Inflammatory macrophage (primary cell): ENCODE data around the gene HAUS7.

Source experiments
- DNase-seq, 2 donors: peaks; one replicate each; pipeline ENCODE4 v3.0.0-alpha.2; 2020 to 2022

Gene HAUS7

GRCh38 chrX:153434801-153435200 lies 35.6 kb downstream of the HAUS7 start:
- no peak for DNase-seq

DNA sequence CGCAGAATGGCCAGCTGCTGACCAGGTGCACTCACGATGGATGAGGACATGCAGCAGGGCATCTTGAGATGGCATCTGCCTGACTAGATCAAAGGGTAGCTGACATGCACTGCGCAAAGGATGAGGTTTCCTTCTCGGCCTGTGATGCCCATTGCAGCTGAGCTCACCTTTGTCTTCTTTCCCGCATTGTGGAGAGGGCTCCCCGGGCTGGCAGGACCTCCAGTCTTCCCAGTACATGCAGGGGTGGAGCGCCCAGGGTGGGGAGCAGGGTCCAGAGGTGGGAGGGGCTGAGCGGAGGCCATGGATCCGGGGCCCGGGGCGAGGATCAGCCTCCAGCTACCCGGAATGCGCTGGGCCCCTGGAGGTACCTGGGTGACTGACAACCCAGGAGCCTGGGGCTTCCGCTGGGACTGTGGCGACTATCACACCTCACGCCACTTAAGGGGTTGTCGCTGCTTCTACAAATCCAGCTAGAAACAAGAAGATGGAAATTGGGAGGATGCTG lies 36.5 kb downstream of the HAUS7 start:
- no peak for DNase-seq

DNA sequence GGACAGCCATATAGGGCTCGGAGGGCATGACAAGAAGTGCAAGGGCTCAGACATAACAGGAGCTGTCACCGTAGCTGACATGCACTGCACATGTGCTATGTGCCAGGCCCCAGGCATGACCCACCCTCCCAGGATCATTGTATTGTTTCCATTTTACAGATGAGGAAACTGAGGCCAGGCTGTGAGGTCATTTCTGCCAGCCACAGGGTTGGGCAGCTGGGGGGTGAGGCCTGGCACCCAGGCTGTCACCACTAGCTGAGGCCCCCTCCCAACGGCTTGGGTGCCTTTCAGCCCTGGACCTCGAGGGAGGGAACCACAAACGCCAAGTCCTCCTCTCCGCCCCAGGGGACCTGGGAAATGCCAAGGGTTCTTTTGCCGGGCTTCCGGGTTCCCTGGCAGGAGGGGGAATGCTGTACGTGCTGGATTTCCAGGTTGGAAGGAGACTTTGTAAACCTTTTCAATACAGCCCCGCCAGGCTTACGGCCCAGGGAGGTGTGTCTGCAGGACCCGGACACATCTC lies 37.2 kb downstream of the HAUS7 start:
- no peak for DNase-seq

- DNase-seq: no peak
Measured at GRCh38 chrX:153430796-153431195, 39.6 kb downstream of the HAUS7 start.

DNA sequence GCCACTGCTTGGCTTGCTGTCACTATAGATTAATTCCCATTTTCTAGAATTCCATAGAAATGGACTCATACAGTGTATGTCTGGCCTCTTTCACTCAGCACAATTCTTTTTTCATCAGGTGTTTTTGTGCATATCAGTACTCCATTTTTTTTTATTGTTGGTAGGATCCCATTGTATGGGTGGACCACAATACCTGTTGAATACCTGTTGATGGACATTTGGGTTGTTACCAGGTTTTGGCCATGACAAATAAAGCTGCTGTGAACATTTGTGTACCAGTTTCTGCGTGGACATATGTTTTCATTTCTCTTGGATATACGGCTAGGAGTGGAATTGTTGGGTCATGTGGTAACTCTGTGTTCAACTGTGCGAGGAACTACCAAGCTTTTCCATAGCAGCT lies 44.2 kb downstream of the HAUS7 start:
- no peak for DNase-seq

- peak; percentile 7 to 29 for DNase-seq
Measured at GRCh38 chrX:153423652-153424051, 46.7 kb downstream of the HAUS7 start.

DNA sequence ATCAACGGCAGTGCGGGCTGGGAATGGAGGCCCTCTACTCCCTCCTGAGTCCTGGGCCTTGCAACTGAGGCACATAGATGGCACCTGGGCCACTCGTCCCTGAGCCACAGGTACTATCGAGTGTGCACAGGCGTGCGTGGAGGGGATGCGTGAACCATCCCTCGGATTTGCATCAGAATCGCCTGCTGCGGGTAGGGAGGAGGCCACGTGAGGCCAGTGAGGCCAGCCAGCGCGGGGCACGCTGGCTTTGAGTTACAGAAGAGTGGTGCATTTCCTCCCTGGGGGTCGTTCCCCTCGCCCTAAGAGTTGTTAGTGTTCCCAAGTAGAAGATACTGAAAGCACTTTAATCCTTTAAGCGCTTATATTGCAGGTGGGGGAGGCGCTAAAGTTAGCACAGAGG lies 48.5 kb downstream of the HAUS7 start:
- no peak for DNase-seq

- no peak for DNase-seq
Measured at GRCh38 chrX:153420851-153421599, 49.4 kb downstream of the HAUS7 start.

DNA sequence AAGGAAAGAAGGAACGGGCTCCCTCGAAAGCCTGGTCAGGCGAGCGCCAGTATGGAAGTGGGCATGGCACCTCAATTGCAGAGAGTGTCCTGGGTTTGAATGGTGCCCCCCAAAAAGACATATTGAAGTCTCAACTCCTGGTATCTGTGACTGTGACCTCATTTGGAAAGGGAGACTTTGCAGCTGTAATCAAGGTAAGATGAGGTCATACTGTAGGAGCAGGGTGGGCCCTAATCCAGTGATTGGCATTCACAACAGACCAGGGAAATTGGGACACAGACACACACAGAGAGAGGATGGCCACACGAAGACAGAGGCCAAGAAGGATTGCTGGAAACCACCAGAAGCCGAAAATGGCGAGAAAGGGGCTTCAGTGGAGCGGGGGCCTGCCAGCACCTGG lies 52.7 kb downstream of the HAUS7 start:
- DNase-seq: no peak

- DNase-seq: peak; percentile 36 to 48
Measured at GRCh38 chrX:153416781-153417450, 53.5 kb downstream of the HAUS7 start.

DNA sequence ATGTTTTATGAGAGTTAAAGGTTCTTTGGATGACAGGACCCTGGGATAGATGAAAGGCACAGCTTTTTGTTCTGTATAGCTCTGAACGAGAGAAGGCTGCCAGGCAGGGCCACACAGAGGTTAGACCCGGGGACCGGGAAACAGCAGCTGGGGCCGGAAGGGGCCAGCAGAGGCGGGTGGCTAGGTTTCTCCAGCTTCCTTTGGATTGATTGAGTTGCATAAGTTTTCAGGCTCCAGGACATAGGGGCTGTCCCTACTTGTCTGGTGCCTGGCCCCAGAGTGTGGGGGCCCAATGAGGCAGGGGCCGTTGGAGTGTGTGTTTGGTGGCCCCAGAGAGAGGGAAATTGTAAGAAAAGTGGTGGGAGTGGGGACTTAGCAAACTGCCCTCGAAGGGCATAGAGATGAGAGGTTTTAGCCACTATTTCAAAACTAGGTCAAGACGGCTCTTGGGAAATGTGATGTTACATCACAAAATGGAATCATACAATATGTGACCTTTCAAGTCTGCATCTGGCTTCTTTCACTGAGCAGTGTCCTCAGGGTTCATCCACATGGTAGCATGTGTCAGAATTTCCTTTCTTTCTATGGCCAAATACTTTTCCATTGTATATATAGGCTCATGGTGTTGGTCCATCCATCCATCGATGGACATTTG lies 55.4 kb downstream of the HAUS7 start:
- peak; percentile 75 to 87 for DNase-seq

DNA sequence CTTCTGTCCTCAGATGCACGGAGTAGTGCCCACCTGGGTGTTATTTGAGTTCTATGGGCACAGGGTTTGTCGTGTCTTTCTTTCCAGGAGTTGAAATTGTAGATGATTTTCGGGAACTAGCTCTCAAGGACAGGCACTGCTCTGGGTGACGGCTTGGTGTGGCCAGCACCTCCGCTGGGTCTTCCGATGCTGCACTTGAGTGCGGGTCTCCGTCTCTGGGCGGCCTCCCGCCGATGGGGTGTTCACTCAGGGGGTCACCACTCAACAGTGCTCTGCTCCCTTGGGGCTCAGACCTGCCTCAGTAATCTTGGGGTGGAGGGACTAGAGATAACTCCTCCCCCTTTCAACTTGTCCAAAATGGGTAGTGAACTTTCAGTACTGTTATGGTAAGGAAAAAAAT lies 56.6 kb downstream of the HAUS7 start:
- no peak for DNase-seq

DNA sequence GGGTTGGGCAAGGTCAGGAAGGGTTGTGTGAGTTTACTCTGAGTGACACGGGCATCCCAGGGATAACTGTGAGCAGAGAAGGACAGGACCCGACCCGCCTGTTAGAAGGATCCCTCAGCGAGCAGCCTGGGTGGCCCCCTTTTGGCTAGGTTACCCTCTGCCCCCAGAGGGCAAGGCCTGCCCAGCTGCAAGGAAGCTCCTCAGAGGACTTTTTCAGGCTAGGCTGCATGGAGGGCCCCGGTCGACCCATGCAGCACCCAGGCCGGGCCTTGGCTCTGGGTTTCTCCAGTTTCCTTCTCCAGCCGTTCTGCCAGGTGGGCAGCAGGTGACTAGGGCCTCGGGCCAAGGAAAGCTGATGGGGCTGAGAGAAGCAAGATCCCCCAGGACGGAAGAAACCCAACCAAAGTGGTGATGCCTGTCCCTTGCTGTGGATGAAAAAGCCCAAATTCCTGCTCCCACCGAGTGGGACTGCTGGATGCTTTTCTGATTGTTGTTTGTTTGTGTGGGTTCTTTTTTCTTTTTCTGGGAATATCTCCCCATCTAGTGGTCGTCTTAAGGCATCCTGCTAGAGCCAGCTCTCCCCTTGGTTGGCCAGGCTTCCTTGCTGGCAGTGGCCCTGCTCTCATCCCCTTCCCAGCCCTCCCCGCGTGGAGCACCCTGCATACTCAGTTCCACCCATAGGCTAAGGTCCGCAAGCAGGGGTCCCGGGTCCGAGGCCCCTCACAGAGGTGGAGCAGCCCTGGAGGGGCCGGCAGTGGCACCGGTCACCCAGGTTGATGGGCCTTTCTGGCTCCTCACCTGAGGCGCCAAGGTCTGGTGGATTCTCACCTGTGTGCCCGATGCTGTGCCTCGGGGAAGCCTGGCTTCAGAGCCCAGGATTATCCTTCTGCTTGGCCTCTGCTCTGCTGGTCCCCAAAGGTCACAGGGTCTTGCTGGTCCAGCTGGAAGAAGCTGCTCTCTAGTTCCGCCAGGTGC lies 57.3 kb downstream of the HAUS7 start:
- DNase-seq: no peak

GRCh38 chrX:153411988-153412574 lies 58.3 kb downstream of the HAUS7 start:
- DNase-seq: peak; percentile 32 to 60

DNA sequence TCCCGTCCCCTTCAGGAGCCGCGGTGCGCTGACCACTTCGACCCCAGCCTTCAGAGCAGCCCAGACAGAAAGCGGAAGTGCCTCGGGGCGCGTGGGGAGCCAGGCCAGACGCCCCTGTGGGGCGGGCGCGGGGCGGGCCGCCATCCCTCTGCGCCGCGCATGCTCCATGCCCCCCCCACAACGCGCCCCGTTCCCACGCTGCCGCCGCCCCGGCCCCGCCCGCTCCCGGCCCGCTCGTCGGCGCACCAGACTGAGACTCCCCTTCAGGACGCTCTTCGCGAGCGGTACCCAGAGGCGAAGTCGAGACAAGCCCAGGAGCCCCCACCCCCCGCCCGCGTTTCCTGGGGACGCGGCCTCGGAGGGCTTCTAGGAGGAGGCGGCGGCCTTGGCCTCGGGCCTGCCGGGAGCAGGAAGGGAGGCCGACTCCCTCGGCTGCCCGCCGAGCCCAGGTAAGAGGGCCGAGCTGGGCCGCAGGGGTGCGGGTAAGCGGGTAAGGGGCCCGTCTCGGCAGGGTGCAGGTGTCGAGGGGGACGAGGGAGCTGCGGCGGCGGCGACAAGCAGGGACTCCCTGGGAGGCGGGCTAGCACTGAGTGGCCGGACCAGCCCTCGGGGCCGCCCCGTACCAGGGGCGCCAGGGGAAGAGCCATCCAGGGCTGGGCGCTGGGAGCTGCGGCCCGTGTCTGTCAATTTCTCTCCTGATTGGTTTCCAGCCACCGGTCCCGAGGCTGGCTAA lies 59.0 kb downstream of the HAUS7 start, which contains the start of gene ZFP92:
ZFP92 (plus strand) TSS at position 218 of the 733 bp plus-strand sequence. CDS start 6,851 bp downstream, outside the sequence.
- peak; percentile 42 to 77 for DNase-seq

DNA sequence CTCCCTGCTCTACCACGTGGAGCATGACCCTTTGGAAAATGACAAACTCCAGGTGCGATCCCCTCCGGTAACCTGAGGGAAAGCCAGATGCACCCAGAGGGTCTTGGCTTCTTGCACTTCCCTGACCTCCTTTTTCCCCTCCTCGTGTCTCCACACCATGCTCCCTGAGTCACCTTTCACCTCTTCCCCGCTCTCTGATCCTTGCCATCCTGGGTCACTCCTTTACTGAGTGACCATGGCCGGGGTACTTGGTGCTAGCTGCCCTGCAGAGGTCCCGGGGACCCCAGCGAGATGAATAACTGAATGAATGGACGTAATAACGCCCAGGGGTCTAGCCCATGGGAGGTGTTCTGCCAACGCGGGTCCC lies 59.5 kb downstream of the HAUS7 start:
- no peak for DNase-seq

DNA sequence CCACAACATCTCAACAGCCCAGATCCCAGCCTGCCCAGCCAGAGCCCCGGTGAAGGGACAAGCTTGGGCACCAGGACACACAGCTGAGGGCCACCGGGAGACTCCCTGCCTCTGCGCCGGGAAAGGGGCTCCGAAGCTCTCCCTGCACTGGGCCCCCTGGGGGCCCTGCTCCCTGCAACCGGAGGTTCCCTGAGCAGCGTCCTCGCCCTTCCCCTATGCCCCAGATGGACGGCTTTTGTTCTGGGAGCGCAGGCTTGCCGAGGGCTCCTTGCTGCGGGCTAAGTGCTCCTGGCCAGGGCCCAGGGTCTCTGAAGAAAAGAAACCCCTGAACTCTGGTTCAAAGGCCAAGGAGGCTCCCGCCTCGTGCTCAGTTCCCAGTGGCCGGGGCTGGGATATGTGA lies 60.0 kb downstream of the HAUS7 start:
- DNase-seq: no peak

DNA sequence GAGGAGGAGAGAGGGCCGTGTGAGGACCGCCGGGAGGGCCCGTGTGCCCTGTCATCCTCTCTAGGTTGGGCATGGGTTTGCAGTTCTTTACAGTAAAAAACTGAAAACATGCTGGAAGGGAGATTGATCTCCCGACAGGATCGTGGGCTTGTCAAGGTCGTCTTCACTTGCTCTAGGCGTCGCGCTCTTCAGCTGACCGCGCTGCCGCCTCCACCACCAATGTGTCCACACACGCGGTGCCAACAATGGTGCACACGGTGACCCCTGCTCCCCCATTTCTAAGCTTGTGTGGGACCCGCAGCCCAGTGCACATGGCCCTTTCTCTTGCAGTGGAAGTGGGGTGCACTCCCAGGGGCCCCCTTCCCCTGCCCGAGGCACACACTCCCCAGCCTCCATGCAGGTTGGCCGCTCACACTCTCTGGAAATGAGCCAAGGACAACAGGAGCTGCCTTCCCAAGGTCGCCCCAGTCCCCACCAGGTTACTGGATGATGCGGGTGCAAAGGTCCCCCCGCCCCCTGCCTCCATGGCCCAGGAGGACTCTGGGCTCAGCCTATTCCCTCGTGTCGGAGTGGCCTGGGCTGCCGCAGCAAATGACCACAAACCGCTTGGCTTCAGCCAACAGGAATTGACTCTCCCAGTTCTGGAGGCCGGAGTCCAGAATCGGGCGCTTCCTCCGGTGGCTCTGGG lies 60.8 kb downstream of the HAUS7 start:
- DNase-seq: no peak

GRCh38 chrX:153408871-153409351 lies 61.5 kb downstream of the HAUS7 start:
- DNase-seq: no peak

DNA sequence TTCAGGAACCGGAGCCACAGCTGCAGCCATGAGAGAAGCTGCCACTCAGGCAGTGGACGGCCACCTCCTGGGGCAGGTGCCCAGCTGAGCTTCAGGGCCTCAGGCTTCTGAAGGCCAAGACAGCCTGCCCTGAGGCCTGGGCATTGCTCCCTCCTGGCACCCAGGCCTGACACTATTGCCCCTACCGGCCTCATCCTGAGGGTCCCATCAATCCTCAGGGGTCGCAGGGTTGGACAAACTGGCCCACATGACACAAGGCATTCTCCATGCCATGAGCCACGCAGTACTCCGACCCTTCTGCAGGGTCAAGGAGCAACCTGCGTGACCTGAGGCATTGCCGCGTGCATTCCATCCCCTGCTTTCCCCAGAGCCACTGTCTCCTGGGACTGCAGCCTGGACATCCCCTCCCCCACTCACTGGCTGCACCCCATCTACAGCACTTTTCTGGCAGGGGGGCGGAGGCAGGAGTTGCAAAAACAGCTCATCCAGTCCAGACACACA lies 62.1 kb downstream of the HAUS7 start:
- DNase-seq: no peak
